Measurements from ENCODE around the gene FAM168A. TPM values are rescaled to one million over a fixed set of nuclear protein-coding genes. Genes with fewer than 3 reads are reported as not detected.
A peak's percentile ranks its signal among the peaks of the same experiment; 100 is the strongest.

The FAM168A gene
- total RNA-seq, 1 experiment from 2014 or later = 21.1 TPM

- Histone ChIP-seq H3K27me3 (ENCODE audit: insufficient read depth, low read length) (no peaks in the 10 kb centered on the region), H2AK5ac (ENCODE audit: insufficient read length, low read length) (no peak overlapping the region), H2BK12ac (ENCODE audit: insufficient read length, low read depth, low read length) (no peak overlapping the region), H4K91ac (ENCODE audit: insufficient read length, low read depth, low read length) (no peak overlapping the region), H2BK20ac (ENCODE audit: low read depth, low read length, poor library complexity, severe bottlenecking) (no peak overlapping the region), H3K14ac (ENCODE audit: insufficient read depth, low read length) (no peak overlapping the region), H3K56ac (ENCODE audit: insufficient read length, low read depth, low read length) (no peak overlapping the region), H3K23ac (ENCODE audit: insufficient read length, low read depth, low read length) (no peak overlapping the region), H3K23me2 (ENCODE audit: insufficient read length, low read depth, low read length, poor library complexity, severe bottlenecking) (no peaks in the 10 kb centered on the region), H2BK5ac (ENCODE audit: insufficient read length, low read length) (no peak overlapping the region), H3T11ph (ENCODE audit: low read length) (no peak overlapping the region), H4K20me1 (ENCODE audit: control insufficient read depth, insufficient read depth, insufficient read length) (no peaks in the 10 kb centered on the region), H3K79me1 (ENCODE audit: insufficient read depth, low read depth, low read length, poor library complexity, severe bottlenecking) (no peaks in the 10 kb centered on the region), H3K27ac (ENCODE audit: insufficient read length, low read depth, low read length) (no peak overlapping the region), H3K18ac (ENCODE audit: insufficient read length, low read depth, low read length) (no peak overlapping the region), H2BK120ac (ENCODE audit: low read depth, low read length, poor library complexity, severe bottlenecking) (no peak overlapping the region), H3K4me2 (ENCODE audit: insufficient read depth, insufficient read length, low read length) (no peak overlapping the region), H3K9me3 (ENCODE audit: control insufficient read depth, low read depth, low read length) (peaks cover 10% of the 10 kb centered on the region), H3K4ac (ENCODE audit: low read depth, low read length) (no peak overlapping the region), H4K5ac (ENCODE audit: insufficient read length, low read depth, low read length) (no peak overlapping the region), H2BK15ac (ENCODE audit: low read depth, low read length) (no peak overlapping the region), H2AFZ (ENCODE audit: low read length) (no peak overlapping the region), H3K4me1 (ENCODE audit: insufficient read depth, low read length) (peaks cover 15% of the 10 kb centered on the region), H3K9ac (ENCODE audit: extremely low read depth, insufficient read length, low read length) (no peak overlapping the region), H4K8ac (replicated peaks; ENCODE audit: insufficient read length, low read depth, low read length) (no peak overlapping the region), H3K79me2 (ENCODE audit: insufficient read depth, low read length) (no peaks in the 10 kb centered on the region)
- H3K4me1 Mint-ChIP-seq = peaks cover 52 to 59% of the 10 kb centered on the region in 2 experiments
- no peak overlapping the region for H3K4me3 Mint-ChIP-seq
- no peaks in the 10 kb centered on the region for H3K27me3 Mint-ChIP-seq (ENCODE audit: low read depth)
- H3K27ac Mint-ChIP-seq = peak overlapping the region in 1 of 3 experiments; percentile 26; a peak in 3 of 7 replicates
- TF ChIP-seq CTCF (conservative IDR thresholded peaks at IDR 0.05) = no peak
- DNase-seq = no peak
- no CpG with 5 or more reads among the region's 1 CpG for WGBS (ENCODE audit: extremely low coverage, insufficient read length, low lambda C conversion rate)
- peaks cover 22 to 25% of the 10 kb centered on the region in 2 experiments for H3K9me3 Mint-ChIP-seq
- peaks cover 13 to 30% (median 16%) of the 10 kb centered on the region in 3 experiments for H3K36me3 Mint-ChIP-seq (ENCODE audit: insufficient read depth in 1 of 3, low read depth in 3 of 3)
Observed at GRCh38 chr11:73525611-73526010, 72.3 kb downstream of the FAM168A start.
